PC-9 (cell line): ENCODE measurements around the gene ATP6V0E1. TPM values are rescaled to one million over a fixed set of nuclear protein-coding genes. Genes with fewer than 3 reads are reported as not detected.
"Not testable (repeated sequence)": the region's sequence is repeated elsewhere in the genome, so short reads cannot be mapped to it uniquely, and the experiment has no call there.

ENCODE experiments used
- BruUV-seq: library from RNA; stranded (reverse); fragments of 400-500 nt; replicated peaks from 2 replicates; lab custom pipeline; 2021; lab: Mats Ljungman, UMichigan
- CTCF ChIA-PET: fragments of 300-600 bp; sonication (Branson Sonifier 250); formaldehyde crosslinking; loops from one replicate; lab custom pipeline; 2022; ENCODE audit warnings: antibody characterized with exemption; lab: Charles Lee
- POLR2A ChIA-PET: fragments of 300-600 bp; sonication (Branson Sonifier 250); formaldehyde crosslinking; loops from one replicate; lab custom pipeline; 2022; ENCODE audit warnings: antibody characterized with exemption; ENCODE audit not compliant: unreplicated experiment; lab: Charles Lee
- DNase-seq, 2 experiments: peaks; one replicate each; pipeline versions ENCODE4 v3.0.0 to v3.0.0-alpha.2; 2015 to 2022; ENCODE audit warnings: mixed read lengths in 1 of 2
- H2AFZ ChIP-seq: fragments of 200-600 bp; sonication (generic); 2 replicates; pipeline ENCODE4 v1.8.1; 2017; ENCODE audit warnings: antibody characterized with exemption
- H3F3A ChIP-seq: fragments of 200-600 bp; sonication (generic); 2 replicates; pipeline ENCODE4 v1.8.1; 2017; ENCODE audit warnings: antibody characterized with exemption, mild to moderate bottlenecking, low read depth; ENCODE audit not compliant: insufficient read depth
- H3K27ac ChIP-seq: fragments of 200-600 bp; sonication (generic); 2 replicates; pipeline ENCODE4 v1.6.1; 2016; ENCODE audit warnings: mixed run types
- H3K27me3 ChIP-seq: fragments of 200-600 bp; sonication (generic); 2 replicates; pipeline ENCODE4 v1.6.1; 2016; ENCODE audit warnings: low read depth, mixed run types; ENCODE audit not compliant: insufficient read depth
- H3K36me3 ChIP-seq: fragments of 200-600 bp; sonication (generic); 2 replicates; pipeline ENCODE4 v1.6.1; 2016; ENCODE audit warnings: low read depth, mixed run types
- H3K4me1 ChIP-seq: fragments of 200-600 bp; sonication (generic); replicated peaks from 2 replicates; pipeline ENCODE4 v1.6.1; 2016; ENCODE audit warnings: mixed run types; ENCODE audit not compliant: insufficient read depth
- H3K4me2 ChIP-seq: fragments of 200-600 bp; sonication (generic); 2 replicates; pipeline ENCODE4 v1.6.1; 2017; ENCODE audit warnings: mixed run types
- H3K4me3 ChIP-seq: fragments of 200-600 bp; sonication (generic); 2 replicates; pipeline ENCODE4 v1.6.1; 2016; ENCODE audit warnings: mixed run types
- H3K79me2 ChIP-seq: fragments of 200-600 bp; sonication (generic); 2 replicates; pipeline ENCODE4 v1.6.1; 2017; ENCODE audit warnings: low read depth, mixed run types
- H3K9me2 ChIP-seq: fragments of 200-600 bp; sonication (generic); 2 replicates; pipeline ENCODE4 v1.8.1; 2017; ENCODE audit warnings: mild to moderate bottlenecking; ENCODE audit not compliant: insufficient read depth
- H3K9me3 ChIP-seq: fragments of 200-600 bp; sonication (generic); 2 replicates; pipeline ENCODE4 v1.8.1; 2016; ENCODE audit warnings: low read depth; ENCODE audit not compliant: insufficient read depth
- H4K20me1 ChIP-seq: fragments of 200-600 bp; sonication (generic); 2 replicates; pipeline ENCODE4 v1.8.1; 2017; ENCODE audit not compliant: insufficient read depth
- CTCF ChIP-seq: fragments of 200-600 bp; sonication (generic); conservative IDR thresholded peaks from 2 replicates; pipeline ENCODE4 v1.6.1; 2017; ENCODE audit warnings: mixed run types, antibody characterized with exemption, mild to moderate bottlenecking, moderate library complexity
- EZH2 ChIP-seq: fragments of 200-600 bp; sonication (generic); IDR thresholded peaks from 2 replicates; pipeline ENCODE4 v1.8.0; 2017; ENCODE audit warnings: antibody characterized with exemption, low read depth
- intact Hi-C: fragments of 100-400 bp; cut with micrococcal nuclease; formaldehyde crosslinking; loops from one replicate; pipeline ENCODE4 v1.10.0; 2022; ENCODE audit not compliant: unreplicated experiment
- total RNA-seq: library from RNA; stranded (reverse); gene quantifications from 2 replicates; pipeline ENCODE4 v1.2.3, GENCODE V29; 2021

ATP6V0E1 gene
- total RNA-seq, 1 experiment from 2014 or later, result 251 TPM

DNA sequence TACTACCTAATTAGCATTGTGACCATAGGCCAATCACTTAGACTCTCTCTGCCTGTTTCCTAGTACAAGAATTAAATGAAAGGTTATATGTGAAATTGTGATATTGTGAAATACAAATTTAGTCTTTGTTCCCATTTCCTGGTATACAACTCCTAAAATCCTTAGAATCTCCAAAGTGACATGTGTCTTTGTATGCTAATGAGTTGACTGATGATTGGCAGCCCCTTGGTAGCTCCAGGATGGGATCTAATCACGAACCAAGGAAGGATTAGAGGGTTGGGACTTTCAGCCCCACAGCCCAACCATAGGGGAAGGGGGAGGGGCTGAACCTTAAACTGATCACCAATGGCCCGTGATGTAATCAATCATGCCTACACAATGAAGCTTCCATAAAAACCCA lies 31.6 kb downstream of the ATP6V0E1 start:
- Histone ChIP-seq H3K36me3 (peaks cover 5% of the 10 kb centered on the region; the same call in 1 of the 2 replicates), H3F3A (peaks cover 31% of the 10 kb centered on the region), H3K4me1 (peaks cover 34% of the 10 kb centered on the region), H2AFZ (no peak overlapping the region), H3K4me2 (peak overlapping the region; percentile 69), H3K9me2 (no peaks in the 10 kb centered on the region), H3K9me3 (no peaks in the 10 kb centered on the region), H3K27ac (peak overlapping the region; percentile 74), H3K27me3 (no peaks in the 10 kb centered on the region), H3K79me2 (peaks cover 82% of the 10 kb centered on the region), H4K20me1 (peaks cover 30% of the 10 kb centered on the region), H3K4me3 (no peak overlapping the region)
- DNase-seq, result no peak
- TF ChIP-seq EZH2, result no peak
- TF ChIP-seq CTCF, result no peak
- ChIA-PET CTCF (no interaction called here), POLR2A (no interaction called here)
- BruUV-seq, result no TSS peak
- intact Hi-C loops, result loop anchor here (5.0 kb wide), 1 partner anchor 42 kb away; the partner anchor contains the start of gene CREBRF

- no TSS peak for BruUV-seq
- no peak for TF ChIP-seq EZH2
- no peak for TF ChIP-seq CTCF
- H3K4me2 ChIP-seq, result peak overlapping the region; percentile 69
- no peak overlapping the region for H2AFZ ChIP-seq
- no peaks in the 10 kb centered on the region for H3K27me3 ChIP-seq
- H3K4me3 ChIP-seq, result peak overlapping the region; percentile 16; the same call in 1 of the 2 replicates
- intact Hi-C loops, result loop anchor here (5.0 kb wide), 1 partner anchor 41 kb away; the partner anchor contains the start of gene CREBRF
- ChIA-PET CTCF (interaction anchor here (1.1 kb wide), 1 partner anchor 32 kb away, joined by 6 read pairs; the partner anchor contains the start of gene ATP6V0E1), POLR2A (interaction anchor here (0.7 kb wide), 2 partner anchors 41 to 129 kb away, joined by 7 read pairs; no protein-coding TSS in a partner anchor)
- no peaks in the 10 kb centered on the region for H3K9me3 ChIP-seq
- peaks cover 25% of the 10 kb centered on the region; the same call in 1 of the 2 replicates for H4K20me1 ChIP-seq
- peaks cover 34% of the 10 kb centered on the region for H3K4me1 ChIP-seq
- no peaks in the 10 kb centered on the region for H3K9me2 ChIP-seq
- DNase-seq, result no peak
- H3K27ac ChIP-seq, result peak overlapping the region; percentile 74
- peaks cover 75% of the 10 kb centered on the region for H3K79me2 ChIP-seq
- peaks cover 31% of the 10 kb centered on the region for H3F3A ChIP-seq
- peaks cover 11% of the 10 kb centered on the region; the same call in 1 of the 2 replicates for H3K36me3 ChIP-seq
These were observed 32.3 kb downstream of the ATP6V0E1 start for GRCh38 chr5:173015598-173016455.

DNA sequence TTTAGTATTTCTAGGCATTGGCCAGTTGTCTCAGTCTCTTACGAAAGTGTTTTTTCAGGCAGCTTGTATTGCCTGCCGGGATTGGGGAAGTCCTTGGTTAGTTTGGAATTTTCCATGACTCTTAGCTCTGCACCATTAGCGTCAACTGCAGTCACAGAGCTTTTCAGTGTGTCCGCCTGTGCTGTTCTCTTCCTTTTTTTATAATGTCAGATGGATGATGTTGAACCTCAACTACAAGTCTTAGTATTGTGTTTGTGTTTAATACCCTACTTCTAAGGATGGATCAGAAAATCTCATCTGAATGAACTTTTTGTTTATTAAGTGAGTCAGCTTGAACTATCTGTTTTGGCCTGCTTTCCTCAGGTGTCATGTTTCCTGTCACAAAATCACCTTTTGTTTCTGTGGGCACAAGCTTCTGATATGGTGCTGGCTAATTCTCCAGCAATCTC lies 33.1 kb downstream of the ATP6V0E1 start:
- no TSS peak for BruUV-seq
- H4K20me1 ChIP-seq, result peaks cover 20% of the 10 kb centered on the region; the same call in 1 of the 2 replicates
- no peak overlapping the region for H2AFZ ChIP-seq
- peak overlapping the region; percentile 16; the same call in 1 of the 2 replicates for H3K4me3 ChIP-seq
- peaks cover 9% of the 10 kb centered on the region; the same call in 1 of the 2 replicates for H3K36me3 ChIP-seq
- H3K4me2 ChIP-seq, result peak overlapping the region; percentile 69
- POLR2A ChIA-PET, result interaction anchor here (0.5 to 0.7 kb wide), 4 partner anchors 33 to 586 kb away, joined by 3 to 7 read pairs (median 5); partner anchors contain the start of gene ATP6V0E1
- H3F3A ChIP-seq, result peaks cover 31% of the 10 kb centered on the region
- H3K9me2 ChIP-seq, result no peaks in the 10 kb centered on the region
- H3K4me1 ChIP-seq, result peaks cover 34% of the 10 kb centered on the region
- DNase-seq, result peak; percentile 34 to 84
- peaks cover 71% of the 10 kb centered on the region for H3K79me2 ChIP-seq
- H3K27ac ChIP-seq, result peak overlapping the region; percentile 74
- intact Hi-C loops, result loop anchor here (5.0 kb wide), 1 partner anchor 41 kb away; the partner anchor contains the start of gene CREBRF
- no peaks in the 10 kb centered on the region for H3K9me3 ChIP-seq
- H3K27me3 ChIP-seq, result no peaks in the 10 kb centered on the region
- CTCF ChIA-PET, result interaction anchor here (0.5 to 1.1 kb wide), 2 partner anchors 33 to 505 kb away, joined by 3 to 6 read pairs; partner anchors contain the start of gene ATP6V0E1
- TF ChIP-seq CTCF (no peak), EZH2 (no peak)

- H3K27me3 ChIP-seq, BruUV-seq, H3K9me3 ChIP-seq, DNase-seq, H3K9me2 ChIP-seq, H3K36me3 ChIP-seq, H2AFZ ChIP-seq: not testable (repeated sequence)
- Histone ChIP-seq H3F3A (peaks cover 31% of the 10 kb centered on the region), H4K20me1 (peaks cover 20% of the 10 kb centered on the region; the same call in 1 of the 2 replicates), H3K79me2 (peaks cover 68% of the 10 kb centered on the region), H3K4me2 (peak overlapping the region; percentile 69), H3K27ac (peak overlapping the region; percentile 74), H3K4me3 (peak overlapping the region; percentile 16; the same call in 1 of the 2 replicates), H3K4me1 (peaks cover 34% of the 10 kb centered on the region)
- intact Hi-C loops, result loop anchor here (5.0 kb wide), 1 partner anchor 40 kb away; the partner anchor contains the start of gene CREBRF
- ChIA-PET POLR2A (interaction anchor here (0.5 to 0.6 kb wide), 2 partner anchors 34 to 585 kb away, joined by 3 read pairs; partner anchors contain the start of gene ATP6V0E1), CTCF (interaction anchor here (1.1 kb wide), 1 partner anchor 33 kb away, joined by 6 read pairs; the partner anchor contains the start of gene ATP6V0E1)
These were observed 33.5 kb downstream of the ATP6V0E1 start for GRCh38 chr5:173017087-173017486.
